Measurements from ENCODE around the gene SATB2.

SATB2 gene

DNA sequence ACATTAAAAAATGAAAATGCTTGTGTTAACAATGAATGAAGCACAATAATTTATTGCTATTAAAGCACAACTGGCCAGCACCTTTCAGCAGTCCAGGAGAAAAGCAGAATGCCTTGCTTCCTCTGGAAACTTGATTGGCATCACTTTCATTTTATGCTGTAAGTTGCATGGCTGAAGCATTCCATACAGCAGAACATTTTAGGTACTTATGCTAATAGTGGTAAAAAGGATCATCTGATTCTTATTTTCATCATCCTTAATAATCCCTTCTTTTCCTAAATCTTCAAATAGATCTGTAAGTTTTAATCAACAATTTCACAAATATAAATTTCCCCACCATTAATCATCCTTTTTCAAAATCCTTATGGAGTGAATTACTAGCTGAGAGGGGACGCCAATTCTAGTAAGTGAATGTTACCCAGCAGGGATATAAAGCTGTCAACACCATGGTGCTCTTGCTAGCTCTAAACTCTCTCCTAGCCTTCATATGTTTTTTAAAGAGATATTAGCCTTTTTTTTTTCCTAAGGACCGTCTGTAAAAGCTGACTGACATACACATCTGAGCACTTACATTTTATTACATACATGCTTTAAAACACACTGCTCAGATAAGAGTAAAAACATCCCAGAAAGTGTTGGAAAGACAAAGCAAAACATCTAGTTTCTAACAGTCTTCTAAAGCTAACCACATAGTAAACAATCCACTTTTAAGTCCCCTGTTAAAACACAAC, 5.3 kb downstream of the SATB2 start:
- no peak for DNase-seq

DNA sequence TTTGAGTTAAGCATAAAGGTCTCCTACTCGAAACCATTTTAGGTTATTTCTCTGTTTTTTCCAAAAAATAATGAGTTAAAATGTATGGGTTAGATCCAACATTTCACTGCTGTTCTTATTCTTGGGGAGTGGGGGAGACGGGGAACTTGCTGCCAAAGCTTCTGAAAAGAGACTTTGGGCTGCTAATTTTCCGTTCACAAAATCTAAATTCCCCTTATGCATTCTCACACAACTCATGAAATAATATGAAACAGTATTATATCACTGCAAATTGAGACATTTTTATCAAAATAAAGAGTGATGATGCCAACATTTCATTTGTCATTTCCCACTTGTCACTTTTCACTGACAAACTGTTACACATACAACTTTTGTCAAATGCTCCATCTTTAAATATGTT, 7.8 kb downstream of the SATB2 start:
- no peak for DNase-seq

DNA sequence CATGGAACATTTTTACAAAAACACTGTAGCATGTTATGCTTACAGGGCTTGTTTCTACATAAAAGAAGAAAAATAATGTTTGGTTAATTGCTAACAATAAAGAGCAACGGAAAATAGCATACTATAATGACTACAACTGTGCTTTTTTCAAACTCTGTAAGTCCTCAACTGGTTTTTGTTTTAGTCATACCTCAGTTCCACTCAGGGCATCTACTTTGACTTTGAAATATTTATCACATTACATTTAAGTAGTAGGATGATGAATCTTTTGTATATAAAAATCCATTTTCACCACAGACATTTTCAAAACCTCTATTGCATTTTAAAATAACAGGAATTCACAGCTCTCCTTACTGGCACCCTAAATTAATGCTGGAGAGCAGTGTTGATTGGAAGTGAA, 8.3 kb downstream of the SATB2 start:
- no peak for DNase-seq

DNA sequence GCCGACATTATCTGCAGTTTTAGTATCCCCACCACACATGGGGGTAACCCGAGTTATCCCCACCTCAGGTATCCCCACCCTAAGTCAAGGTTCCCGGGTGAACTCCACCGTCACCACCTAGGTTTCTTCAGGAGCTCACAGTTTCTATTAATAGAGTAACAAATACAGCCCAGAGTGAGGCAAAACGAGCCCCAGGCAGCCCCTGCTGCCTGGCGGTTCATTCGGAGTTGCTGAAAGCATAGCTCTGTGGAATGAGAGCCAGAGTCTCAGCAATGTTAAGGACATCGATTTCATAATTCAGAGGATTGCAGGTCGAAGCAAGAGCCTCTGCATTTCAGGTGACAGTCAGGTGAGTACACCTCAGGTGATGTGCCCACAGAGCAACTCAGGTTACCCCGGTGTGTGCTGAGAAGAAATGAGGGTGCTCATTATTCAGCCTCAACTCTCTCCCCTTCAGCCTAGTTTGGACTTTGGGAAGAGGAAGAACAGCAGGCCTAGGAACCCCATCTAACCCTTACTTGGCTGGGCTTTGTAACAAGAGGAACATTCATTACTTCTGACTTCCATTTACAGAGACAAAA, 10.7 kb downstream of the SATB2 start:
- no peak for DNase-seq

DNA sequence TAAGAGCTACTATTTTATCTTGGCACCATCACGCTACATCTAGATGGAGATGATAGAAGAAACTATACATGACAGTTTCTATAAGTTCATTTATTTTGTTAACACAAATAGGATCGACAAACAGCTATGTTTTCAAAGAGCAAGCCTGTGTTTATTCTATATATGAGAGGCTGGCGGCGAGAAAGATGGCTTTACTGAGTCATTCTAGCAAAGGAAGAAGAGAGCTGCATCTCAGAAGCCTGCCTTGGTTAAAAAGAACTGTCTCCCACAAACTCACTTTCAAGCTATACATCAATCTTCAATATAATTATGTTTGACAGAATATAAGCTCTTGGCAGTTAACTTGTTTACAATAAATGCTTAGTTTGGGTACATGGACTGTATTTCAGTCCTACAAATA, 13.0 kb downstream of the SATB2 start:
- no peak for DNase-seq

DNA sequence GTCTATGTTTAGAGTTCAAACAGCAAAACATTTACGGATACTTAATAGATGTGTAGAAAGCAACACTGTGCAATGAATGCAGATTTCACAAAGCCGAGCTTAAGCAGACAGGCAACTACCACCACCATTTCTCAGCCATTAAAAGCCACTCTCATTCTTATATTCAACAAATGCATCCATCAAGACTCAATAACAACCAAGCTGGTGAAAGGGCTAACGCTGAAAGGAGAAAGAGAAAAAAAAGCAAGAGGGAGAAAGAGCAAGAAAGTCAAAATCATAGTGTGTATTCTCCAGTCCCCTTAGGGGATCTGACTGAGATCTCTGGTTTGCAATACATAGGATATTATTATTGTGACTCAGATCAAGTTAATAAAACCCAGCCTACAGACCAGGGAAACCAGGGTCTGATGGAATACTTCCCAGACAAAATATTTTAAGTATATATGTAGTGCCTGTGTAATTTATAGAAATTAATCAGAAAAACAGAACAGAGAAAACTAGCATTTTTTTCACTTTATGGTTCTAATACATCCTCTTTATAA, 14.1 kb downstream of the SATB2 start:
- no peak for DNase-seq

DNA sequence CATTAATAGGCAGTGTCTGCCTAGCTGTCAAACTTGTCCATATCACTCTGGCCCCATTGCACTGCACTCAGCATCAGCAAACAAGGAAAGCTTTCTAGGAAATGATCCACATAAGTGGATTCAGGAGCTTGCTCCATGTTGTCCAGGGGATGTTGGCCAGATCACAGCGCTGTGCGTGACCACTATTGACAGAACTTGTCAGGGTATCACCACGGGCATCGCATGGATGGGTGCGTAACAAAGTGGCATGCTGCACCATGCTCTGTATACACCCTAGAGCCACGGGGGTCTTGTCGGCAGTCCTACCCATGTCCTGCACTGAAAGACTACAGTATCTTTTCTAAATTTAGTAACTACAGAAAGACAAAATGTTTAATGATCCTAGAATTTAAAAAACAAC, 15.6 kb downstream of the SATB2 start:
- no peak for DNase-seq

DNA sequence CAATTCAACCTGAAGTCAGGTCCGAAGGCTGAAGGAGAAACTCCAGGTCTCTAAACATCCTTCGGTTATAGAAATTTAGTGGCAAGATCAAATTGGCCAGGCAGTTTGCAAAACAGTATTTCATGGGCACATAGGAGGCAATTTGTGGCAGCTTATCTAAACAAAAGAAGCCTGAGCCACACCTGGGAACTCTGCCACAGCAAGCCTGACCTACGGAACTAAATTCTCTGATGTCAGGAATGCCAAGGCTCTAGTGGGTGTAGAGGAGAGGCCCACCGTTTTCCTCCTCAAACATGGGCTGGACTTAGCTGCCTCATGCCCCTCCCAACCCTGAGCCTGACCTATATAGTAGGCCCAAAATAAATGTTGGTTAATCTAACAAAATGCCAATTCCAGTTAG, 16.0 kb downstream of the SATB2 start:
- no peak for DNase-seq

DNA sequence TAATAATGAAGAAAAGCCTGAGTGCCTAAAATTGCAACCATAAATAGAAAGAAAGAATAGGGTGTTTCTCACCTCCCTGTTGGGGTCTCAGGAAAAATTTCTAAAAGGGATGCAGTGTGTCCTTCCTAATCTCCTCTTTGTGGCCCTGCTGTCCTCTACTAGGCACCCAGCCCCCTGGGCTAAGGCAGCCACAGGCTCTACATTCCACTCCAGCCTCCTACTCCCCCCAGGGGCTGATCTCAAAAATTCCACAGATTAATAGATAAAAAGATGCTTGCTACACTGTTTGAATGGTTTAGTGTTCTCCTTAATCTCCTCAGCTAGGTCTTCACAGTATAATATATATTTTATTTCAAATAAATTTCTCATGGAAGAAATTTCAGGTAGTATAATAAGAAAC, 17.6 kb downstream of the SATB2 start:
- DNase-seq, result no peak

DNA sequence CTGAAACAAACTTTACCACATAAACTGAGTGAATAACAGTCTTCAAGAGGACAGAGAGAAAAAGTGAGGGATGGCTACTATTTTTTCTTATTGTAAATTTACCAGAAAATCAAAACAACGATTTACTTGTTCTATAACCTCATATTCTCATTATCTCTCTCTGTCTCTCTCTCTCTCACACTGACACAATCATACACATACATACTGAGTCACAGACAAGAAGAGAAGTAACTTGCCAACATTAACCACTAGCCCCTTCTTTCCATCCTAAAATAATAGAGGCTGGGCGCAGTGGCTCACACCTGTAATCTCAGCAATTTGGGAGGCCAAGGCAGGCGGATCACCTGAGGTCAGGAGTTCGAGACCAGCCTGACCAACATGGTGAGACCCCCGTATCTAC, 18.2 kb downstream of the SATB2 start:
- no peak for DNase-seq

DNA sequence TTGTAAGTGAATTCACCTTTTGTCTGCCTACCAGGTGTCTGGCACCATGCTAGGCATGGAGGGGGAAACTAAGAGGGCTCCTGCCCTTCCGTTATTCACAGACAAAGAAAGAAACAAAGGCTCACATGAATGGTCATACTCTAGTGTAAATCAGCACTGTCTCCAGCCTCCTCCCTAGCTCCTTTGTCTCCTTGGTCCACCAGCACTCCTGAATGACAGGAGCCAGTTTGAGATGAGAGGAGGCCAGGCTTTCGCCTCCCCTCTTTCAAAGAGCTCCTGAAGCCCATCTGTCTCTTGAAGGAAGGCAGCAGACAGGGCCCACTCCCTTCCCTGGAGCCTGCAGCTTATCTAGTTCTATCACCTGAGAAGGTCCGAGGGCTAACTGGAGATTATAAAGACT, 18.7 kb downstream of the SATB2 start:
- no peak for DNase-seq

DNA sequence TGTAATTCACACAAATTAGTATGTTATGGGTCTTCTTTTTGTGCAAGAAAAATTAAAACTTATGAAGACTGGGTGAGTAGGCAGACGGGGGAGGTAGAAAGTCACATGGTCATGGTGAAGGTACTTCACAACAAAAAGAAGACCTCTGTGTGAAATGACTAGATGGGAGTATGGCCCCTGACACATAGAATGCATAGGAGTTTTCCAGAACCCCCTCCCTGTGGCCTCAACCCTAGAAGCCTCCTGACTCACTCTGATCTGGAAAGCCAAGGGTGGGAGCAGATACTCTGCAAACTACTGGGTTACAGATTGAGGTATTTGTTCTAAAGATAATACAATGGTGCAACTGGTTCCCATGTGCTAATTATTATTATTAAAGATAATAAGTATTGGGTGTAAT, 23.2 kb downstream of the SATB2 start:
- DNase-seq, result no peak

DNA sequence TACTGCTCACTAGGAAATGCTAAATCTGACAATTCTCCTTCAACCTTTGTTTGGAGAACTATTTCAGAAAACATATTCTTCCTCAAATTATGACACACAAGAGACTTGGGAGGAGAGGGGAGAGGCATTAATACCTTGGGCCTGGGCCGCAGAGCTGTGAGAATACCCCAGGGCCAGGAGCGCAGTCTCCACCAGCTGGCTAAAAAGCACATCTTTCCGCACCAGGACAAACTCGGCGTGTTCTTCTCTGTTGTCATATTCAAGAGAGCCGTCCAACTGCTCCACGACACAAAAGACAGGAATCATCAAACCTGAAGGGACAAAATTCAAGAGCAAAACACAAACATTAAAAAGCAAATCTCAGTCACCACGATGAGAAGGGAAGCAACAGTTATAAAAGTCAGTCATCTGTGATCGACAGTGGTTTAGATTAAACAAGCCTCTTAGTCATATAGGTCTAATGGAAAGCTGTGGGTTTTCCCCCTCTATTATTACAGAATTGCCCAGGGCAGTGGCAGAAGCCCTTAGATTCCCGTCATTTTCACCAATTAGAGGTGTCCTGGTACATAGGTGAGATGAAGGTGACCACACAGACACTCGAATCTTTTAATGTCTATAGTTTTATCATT, 24.4 kb downstream of the SATB2 start:
- DNase-seq, result no peak

DNA sequence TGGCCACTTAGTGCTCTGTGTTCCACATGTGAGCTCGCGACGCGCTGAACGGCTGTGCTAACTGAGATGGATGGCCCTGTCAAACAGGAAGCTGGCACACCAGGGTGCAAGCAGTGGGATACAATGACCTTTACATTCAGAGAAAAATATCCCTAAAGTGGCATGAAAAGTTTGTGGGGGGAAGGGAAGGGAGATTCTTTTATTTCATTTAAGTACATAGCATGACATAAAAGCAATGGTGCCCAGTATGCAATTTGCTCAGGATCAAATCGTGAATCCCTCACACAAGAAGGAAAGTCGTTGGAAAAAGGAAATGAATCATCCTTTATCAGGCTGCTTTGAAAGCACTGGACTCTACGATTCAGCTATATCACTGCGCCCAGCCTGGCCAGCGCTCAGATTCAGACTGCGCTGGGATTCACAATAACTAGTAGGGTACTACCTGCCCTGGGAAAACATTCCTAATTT, 26.0 kb downstream of the SATB2 start:
- no peak for DNase-seq

DNA sequence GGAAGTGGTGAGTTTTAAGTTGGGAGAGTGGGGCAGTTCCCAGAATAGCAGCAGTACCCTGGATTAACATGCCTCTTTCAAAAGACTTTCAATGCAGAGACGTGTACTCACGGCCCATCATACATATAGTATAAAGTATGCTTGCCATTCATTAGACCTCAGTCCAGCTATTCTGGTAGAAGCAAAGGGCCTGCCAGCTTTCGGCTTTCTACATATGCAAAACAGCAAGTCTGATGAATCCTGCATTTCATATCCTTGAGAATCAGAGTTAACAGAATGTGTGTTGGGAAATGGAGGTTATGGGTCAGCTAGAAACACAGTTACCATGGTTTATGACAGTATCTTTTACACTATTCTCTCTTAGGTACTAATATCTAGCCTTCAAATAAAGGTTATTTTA, 27.5 kb downstream of the SATB2 start:
- DNase-seq, result no peak

DNA sequence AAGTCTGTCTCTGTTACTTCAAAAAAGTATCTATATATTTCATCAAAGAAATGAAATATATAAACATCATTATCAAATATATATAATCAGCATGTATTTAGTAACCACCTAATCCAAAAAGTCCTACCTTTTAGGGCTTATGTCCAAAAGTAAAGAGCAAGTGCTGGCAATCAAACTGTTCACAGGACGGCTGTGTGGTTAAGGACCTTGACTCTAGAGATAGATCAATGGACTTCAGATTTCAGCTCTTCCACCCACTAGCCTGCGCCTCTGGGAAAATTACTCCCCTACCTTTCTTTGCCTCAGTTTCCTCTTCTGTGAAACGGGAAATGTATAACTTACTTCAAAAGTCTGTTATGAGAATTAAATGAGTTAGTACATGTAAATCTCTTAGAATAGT, 29.4 kb downstream of the SATB2 start:
- DNase-seq, result no peak

DNA sequence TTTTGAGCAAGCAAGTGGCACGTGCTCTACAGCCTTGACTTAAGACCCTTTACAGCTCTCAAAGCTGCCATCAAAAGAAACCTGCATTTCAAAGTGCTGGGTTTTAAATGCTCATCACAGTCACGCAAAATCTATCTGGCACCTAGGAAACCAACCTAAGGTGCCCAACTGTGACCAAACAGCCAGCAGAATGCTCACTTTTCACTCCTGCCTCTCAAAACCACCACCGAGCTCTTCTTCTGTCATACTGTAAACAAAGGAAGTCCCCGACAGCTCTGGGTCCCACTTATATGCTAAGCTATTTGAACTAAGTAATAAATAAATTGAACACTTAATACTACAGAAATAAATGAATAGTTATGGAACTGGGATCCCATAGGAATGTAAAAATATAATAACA, 33.6 kb downstream of the SATB2 start:
- no peak for DNase-seq

DNA sequence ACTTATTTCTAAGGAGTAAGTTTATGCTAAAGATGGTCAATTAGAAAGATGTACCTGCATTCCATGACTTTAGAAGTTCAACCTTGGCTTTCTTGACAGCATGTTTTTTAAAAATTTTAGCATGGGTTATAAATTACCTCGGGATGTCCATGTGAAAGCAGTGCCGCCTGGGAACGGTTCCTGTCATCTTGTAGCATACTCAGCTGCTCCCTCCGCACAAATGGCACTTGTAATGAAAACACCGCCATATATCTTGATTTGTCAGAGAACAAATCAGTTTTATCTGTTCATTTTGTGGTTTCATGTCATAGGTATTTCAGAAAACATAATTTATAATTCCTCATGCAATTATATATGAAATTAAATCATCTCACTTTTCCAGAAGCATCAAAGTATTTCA, 38.3 kb downstream of the SATB2 start:
- no peak for DNase-seq

DNA sequence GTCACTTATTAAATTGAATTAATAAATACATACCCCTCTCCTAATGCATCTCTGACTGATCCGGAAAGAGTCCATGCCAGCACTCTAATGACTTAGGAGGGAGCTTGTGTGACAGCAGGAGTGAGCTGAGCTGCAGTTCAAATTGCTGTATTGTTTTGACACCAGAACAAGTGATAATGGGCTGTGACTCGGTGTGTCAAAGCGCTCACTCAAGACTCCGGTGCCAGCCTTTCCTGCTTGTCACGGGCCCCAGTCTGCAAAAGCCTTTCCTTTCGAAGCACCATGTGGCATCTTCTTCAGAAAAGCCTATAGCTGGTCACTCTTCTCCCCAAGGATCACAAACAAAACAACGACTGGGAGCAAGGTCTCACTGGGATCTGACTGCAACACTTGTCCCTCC, 43.3 kb downstream of the SATB2 start:
- no peak for DNase-seq

DNA sequence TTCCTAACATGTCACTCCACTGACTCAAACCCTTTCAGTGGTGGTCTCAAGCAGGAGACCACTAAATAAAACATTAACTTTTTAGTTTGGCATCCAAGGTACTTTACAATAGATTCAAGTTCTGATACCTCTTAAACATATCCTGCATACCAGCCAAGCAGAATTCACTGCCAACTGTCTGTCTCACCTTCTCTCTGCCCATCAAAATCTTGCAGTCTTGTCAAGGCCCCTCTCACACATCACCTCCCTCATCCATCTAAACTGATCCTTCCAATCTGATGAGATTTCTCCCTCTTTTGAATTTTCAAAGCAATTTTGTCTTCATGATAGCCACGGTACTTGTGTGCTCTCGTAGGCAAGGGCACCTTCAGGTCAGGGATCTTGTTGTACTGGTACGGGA, 43.7 kb downstream of the SATB2 start:
- DNase-seq, result no peak

DNA sequence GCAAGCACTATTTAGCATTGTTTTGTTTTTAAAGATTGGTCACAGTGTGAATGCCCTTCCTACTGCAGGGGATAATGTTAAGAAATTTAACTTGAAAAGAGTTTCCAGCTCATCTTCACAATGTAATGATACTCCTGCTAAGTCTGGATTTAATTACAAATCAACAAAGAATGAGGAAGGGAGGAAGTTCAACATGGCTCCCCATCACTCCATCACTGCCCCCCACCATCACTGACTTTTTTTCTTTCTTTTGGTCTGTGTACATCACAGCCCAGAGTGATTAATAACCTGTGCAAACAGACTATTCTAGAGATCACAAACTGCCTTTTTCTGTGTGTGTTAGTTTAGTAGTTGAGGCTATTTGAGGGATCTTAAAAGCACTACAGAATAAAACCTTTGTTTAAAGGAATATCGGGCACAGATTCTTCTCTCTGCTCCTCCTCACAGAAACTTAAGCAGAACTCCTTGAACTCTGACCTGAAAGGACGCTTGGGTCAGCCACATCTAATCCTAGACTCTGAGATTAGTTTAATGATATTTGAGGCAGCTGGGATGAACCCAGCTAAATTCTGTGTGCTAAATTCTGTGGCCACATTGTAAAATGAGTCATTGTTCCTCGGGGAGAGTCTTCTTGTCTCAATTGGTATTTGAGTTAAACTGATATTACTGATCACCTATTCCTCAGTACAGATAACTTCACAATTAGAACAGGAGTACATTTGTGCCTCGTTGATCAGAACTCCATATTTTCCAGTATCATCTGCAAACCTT, 47.8 kb downstream of the SATB2 start:
- no peak for DNase-seq

DNA sequence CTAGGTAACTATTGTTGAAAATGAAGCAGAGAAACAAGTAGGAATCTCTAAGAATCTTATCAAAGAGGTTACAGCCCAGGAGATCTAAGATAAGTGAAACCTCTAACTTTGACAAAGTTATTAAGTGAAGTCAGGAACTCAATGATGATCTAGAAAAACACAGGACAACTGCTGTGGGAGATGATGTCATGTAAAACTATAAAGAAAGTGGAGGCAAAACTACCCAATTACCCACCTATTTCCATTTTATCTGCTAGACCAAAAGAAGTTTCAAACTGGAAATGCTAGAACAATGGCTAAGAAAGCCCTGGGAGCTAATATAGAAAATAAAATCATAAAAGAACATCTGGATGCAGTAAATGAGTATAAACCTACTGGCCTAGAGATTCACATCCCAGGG, 50.3 kb downstream of the SATB2 start:
- no peak for DNase-seq

DNA sequence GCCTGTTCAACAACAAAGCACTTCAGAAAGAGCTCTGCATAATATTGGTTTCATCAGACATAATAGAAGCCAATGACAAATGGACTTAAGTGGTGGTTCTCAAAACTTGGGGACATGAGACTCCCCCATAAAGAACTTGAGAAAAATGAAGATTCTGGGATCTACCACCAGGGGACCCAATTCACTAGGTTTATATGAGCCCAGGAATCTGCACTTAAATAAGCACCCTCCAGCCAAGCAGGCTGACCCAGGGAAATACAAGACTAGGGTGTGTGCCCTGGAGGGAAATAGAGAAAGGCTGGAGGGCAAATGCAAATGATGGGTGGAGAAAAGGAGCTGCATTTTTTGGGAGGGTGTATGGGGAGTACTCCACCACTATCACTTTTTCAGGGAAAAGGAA, 52.5 kb downstream of the SATB2 start:
- DNase-seq, result no peak

DNA sequence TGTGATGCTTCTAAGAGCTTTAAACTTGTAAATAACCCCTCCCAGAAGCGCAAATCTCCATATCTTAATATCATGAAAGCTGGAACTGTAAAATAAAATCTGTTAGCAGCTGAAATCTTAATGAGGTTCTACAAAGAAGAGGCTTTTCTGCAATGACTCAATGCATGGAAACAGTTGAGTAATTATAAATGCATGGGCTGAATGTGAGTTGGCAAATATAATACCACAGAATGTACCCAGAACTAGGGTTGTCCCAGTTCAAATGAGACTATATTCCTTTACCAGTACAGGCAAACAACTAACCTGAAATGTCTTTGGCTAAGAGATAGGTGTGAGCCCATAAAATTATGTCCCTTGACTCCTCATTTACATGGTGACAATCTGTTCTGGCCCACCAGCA, 52.9 kb downstream of the SATB2 start:
- DNase-seq, result no peak
